PC-3 (cell line): ENCODE data around the gene PLD1. TPM values are rescaled to one million over a fixed set of nuclear protein-coding genes. Genes with fewer than 3 reads are reported as not detected.

Experiments
- ATAC-seq: fragments of 200-7000 bp; cut with Tn5 transposase; 2 replicates; pipeline ENCODE4 v1.9.1; 2020; ENCODE audit warnings: mild to moderate bottlenecking, moderate library complexity
- BruUV-seq: library from RNA; stranded (reverse); fragments of 400-500 nt; replicated peaks from 2 replicates; lab custom pipeline; 2021; lab: Mats Ljungman, UMichigan
- CTCF ChIA-PET: fragments of 300-600 bp; sonication (Branson Sonifier 250); formaldehyde crosslinking; loops from one replicate; lab custom pipeline; 2022; ENCODE audit warnings: antibody characterized with exemption; lab: Charles Lee
- POLR2A ChIA-PET: fragments of 300-600 bp; sonication (Branson Sonifier 250); formaldehyde crosslinking; loops from one replicate; lab custom pipeline; 2022; ENCODE audit warnings: antibody characterized with exemption; ENCODE audit not compliant: unreplicated experiment; lab: Charles Lee
- DNase-seq: peaks from one replicate; pipeline ENCODE4 v3.0.0-alpha.2; 2015
- H2AFZ ChIP-seq: fragments of 300-600 bp; sonication (generic); 2 replicates; pipeline ENCODE4 v1.6.0; 2016; ENCODE audit warnings: antibody characterized with exemption, low read length
- H3F3A ChIP-seq: fragments of 300-600 bp; sonication (generic); one replicate; pipeline ENCODE4 v1.6.0; 2017; ENCODE audit warnings: antibody characterized with exemption, low read length, control low read depth, mild to moderate bottlenecking; ENCODE audit not compliant: unreplicated experiment
- H3K27ac ChIP-seq: fragments of 300-600 bp; sonication (generic); 2 replicates; pipeline ENCODE4 v1.5.1; 2016; ENCODE audit warnings: mild to moderate bottlenecking, low read length
- H3K27me3 ChIP-seq: fragments of 300-600 bp; sonication (generic); 2 replicates; pipeline ENCODE4 v1.6.1; 2016; ENCODE audit warnings: low read length, mixed read lengths
- H3K36me3 ChIP-seq: fragments of 300-600 bp; sonication (generic); 2 replicates; pipeline ENCODE4 v1.6.1; 2016; ENCODE audit warnings: low read depth, mixed run types, low read length, mixed read lengths
- H3K4me1 ChIP-seq: fragments of 300-600 bp; sonication (generic); 2 replicates; pipeline ENCODE4 v1.5.1; 2016; ENCODE audit warnings: low read length; ENCODE audit not compliant: insufficient read depth
- H3K4me2 ChIP-seq: fragments of 300-600 bp; sonication (generic); 2 replicates; pipeline ENCODE4 v1.6.0; 2016; ENCODE audit warnings: low read length
- H3K4me3 ChIP-seq: fragments of 300-600 bp; sonication (generic); 2 replicates; pipeline ENCODE4 v1.5.1; 2016; ENCODE audit warnings: mild to moderate bottlenecking, low read length, mixed read lengths
- H3K79me2 ChIP-seq: fragments of 300-600 bp; sonication (generic); 2 replicates; pipeline ENCODE4 v1.6.1; 2017; ENCODE audit warnings: low read length, mixed read lengths
- H3K9ac ChIP-seq: fragments of 300-600 bp; sonication (generic); 2 replicates; pipeline ENCODE4 v1.6.0; 2016; ENCODE audit warnings: mild to moderate bottlenecking, low read length
- H3K9me2 ChIP-seq: fragments of 300-600 bp; sonication (generic); replicated peaks from 2 replicates; pipeline ENCODE4 v1.6.1; 2016; ENCODE audit warnings: mixed run types, low read length, mixed read lengths
- H3K9me3 ChIP-seq: fragments of 300-600 bp; sonication (generic); 2 replicates; pipeline ENCODE4 v1.6.1; 2016; ENCODE audit warnings: low read length, mixed read lengths
- H4K20me1 ChIP-seq: fragments of 300-600 bp; sonication (generic); 2 replicates; pipeline ENCODE4 v1.6.1; 2016; ENCODE audit warnings: low read length, mixed read lengths
- EZH2 ChIP-seq: fragments of 300-600 bp; sonication (generic); IDR thresholded peaks from one replicate; pipeline ENCODE4 v1.6.1; 2017; ENCODE audit warnings: antibody characterized with exemption, mild to moderate bottlenecking, low read length; ENCODE audit not compliant: unreplicated experiment
- EZH2phosphoT487 ChIP-seq: fragments of 300-600 bp; sonication (generic); IDR thresholded peaks from 2 replicates; pipeline ENCODE4 v1.6.1; 2018; ENCODE audit warnings: mild to moderate bottlenecking, antibody characterized with exemption, low read length, borderline replicate concordance
- intact Hi-C: fragments of 100-400 bp; cut with micrococcal nuclease; formaldehyde crosslinking; loops from 2 replicates; pipeline ENCODE4 v1.9.0; 2023
- total RNA-seq: library from RNA; depleted of rRNA; stranded (reverse); fragments of >200 nt; gene quantifications from 2 replicates; pipeline ENCODE4 v1.2.3, GENCODE V29; 2014
- TF ChIP-seq, protein P1 (sequence below): fragments of 300-600 bp; sonication (generic); conservative IDR thresholded peaks from 2 replicates; pipeline ENCODE4 v1.5.1; 2017; ENCODE audit warnings: antibody characterized with exemption, low read depth, mild to moderate bottlenecking, low read length

Gene PLD1
- total RNA-seq, 1 experiment from 2014 or later, result 7.3 TPM

DNA sequence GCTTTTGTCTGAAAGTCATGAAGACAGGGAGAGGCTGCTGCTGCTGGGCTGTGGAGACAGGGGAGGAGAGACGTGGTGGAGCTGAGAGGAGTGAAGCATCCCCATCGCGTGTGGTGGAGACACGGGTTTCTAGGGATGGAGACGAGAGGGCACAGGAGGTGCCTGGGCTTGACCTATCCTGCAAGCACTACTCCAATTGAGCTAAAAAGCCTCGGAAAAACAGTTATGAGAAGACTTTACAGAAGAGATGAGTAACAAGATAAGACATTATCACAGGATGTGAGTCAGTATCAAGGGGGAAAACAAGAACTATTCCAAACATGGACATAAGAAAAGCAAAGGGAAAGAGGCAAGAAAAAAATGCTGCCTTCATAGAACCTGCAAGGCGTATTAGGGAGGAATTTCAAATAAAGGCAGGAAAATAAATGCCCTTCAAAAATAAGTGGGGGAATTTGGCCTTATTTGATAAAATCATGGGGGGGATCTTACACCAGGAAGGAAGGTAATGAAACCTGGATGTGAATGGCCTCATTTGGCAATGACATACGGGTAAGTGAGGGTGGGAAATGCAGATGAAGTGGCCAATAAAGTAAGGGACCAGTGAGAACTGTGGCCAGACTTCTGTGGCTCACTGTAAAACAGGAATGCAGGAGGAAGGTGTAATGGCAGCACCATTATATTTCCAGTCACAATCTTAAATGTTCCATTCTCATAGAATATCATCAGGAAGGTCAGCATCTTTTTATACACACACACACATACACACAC is 97.9 kb downstream of the PLD1 start:
- CTCF ChIA-PET, result no interaction called here
- Histone ChIP-seq H3K9me3 (0 out of 2 replicates have a peak, but pooled peaks cover 5% of the 10 kb centered on the region), H2AFZ (no peak overlapping the region), H3F3A (no peaks in the 10 kb centered on the region), H3K36me3 (no peaks in the 10 kb centered on the region), H3K27me3 (no peaks in the 10 kb centered on the region), H3K4me2 (no peak overlapping the region), H3K9ac (no peak overlapping the region), H3K27ac (no peak overlapping the region), H3K4me3 (no peak overlapping the region), H3K79me2 (no peaks in the 10 kb centered on the region), H3K9me2 (no peaks in the 10 kb centered on the region), H3K4me1 (no peaks in the 10 kb centered on the region), H4K20me1 (no peaks in the 10 kb centered on the region)
- intact Hi-C loops, result no loop called here
- DNase-seq, result no peak
- no TSS peak for BruUV-seq
- ATAC-seq, result no peak
- TF ChIP-seq, protein P1, sequence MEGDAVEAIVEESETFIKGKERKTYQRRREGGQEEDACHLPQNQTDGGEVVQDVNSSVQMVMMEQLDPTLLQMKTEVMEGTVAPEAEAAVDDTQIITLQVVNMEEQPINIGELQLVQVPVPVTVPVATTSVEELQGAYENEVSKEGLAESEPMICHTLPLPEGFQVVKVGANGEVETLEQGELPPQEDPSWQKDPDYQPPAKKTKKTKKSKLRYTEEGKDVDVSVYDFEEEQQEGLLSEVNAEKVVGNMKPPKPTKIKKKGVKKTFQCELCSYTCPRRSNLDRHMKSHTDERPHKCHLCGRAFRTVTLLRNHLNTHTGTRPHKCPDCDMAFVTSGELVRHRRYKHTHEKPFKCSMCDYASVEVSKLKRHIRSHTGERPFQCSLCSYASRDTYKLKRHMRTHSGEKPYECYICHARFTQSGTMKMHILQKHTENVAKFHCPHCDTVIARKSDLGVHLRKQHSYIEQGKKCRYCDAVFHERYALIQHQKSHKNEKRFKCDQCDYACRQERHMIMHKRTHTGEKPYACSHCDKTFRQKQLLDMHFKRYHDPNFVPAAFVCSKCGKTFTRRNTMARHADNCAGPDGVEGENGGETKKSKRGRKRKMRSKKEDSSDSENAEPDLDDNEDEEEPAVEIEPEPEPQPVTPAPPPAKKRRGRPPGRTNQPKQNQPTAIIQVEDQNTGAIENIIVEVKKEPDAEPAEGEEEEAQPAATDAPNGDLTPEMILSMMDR, result no peak
- TF ChIP-seq EZH2, result no peak
- TF ChIP-seq EZH2phosphoT487, result no peak
- POLR2A ChIA-PET, result interaction anchor here (0.5 kb wide), 1 partner anchor 333 kb away, joined by 3 read pairs; no protein-coding TSS in a partner anchor

DNA sequence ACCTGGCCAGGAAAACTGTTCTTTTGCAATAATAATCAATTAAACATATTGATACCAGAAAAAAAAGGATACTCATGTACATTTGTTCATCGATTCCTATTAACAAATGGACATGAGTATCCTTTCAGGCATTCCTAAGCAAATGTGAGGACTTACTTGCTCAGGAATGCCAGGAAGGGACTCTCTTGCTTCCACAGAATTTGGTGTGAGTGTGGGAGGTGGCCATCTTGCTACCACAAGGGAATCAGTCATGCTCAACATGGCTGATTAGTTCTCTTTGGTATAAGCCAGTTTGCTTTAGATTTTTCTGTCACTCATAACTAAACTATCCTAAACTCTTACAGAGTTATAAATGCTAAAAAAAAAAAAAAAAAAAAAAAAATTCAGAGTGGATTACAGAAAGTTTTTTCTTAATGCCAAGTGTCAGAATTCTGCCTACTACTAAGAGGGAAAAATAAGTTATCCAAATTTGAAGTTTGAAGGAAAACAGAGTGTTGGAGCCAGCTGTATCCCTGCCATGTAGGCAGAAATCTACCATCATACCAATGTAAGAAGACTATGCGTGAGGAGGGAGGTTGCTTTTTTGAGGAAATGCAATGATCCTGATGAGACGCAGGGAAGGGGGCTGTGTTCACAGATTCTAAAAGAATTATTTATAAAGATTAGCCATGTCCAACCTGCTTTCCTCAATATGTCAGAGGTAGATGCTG is 98.7 kb downstream of the PLD1 start:
- Histone ChIP-seq H4K20me1 (no peaks in the 10 kb centered on the region), H3K9me2 (no peaks in the 10 kb centered on the region), H3F3A (no peaks in the 10 kb centered on the region), H3K27ac (no peak overlapping the region), H3K4me1 (no peaks in the 10 kb centered on the region), H3K79me2 (no peaks in the 10 kb centered on the region), H3K27me3 (no peaks in the 10 kb centered on the region), H3K9ac (no peak overlapping the region), H2AFZ (no peak overlapping the region), H3K36me3 (no peaks in the 10 kb centered on the region), H3K4me3 (no peak overlapping the region), H3K4me2 (no peak overlapping the region), H3K9me3 (0 out of 2 replicates have a peak, but pooled peaks cover 5% of the 10 kb centered on the region)
- TF ChIP-seq EZH2, result no peak
- no peak for TF ChIP-seq EZH2phosphoT487
- TF ChIP-seq, protein P1, result no peak
- intact Hi-C loops, result no loop called here
- no peak for ATAC-seq
- DNase-seq, result no peak
- ChIA-PET CTCF (no interaction called here), POLR2A (interaction anchor here (0.5 kb wide), 1 partner anchor 334 kb away, joined by 3 read pairs; no protein-coding TSS in a partner anchor)
- BruUV-seq, result no TSS peak
